HG03558 (cell line): ENCODE data around the gene GMEB1.
"Not testable (repeated sequence)": the region's sequence is repeated elsewhere in the genome, so short reads cannot be mapped to it uniquely, and the experiment has no call there.

Experiments used
- ATAC-seq: cut with Tn5 transposase; IDR thresholded peaks from one replicate; pipeline ENCODE4 v1.9.1; 2021; ENCODE audit warnings: moderate number of reproducible peaks; ENCODE audit not compliant: unreplicated experiment; ENCODE audit errors: extremely low read depth

Gene GMEB1

GRCh38 chr1:28744184-28744583 is 75.6 kb downstream of the GMEB1 start:
- ATAC-seq = no peak

GRCh38 chr1:28745653-28746173 is 77.1 kb downstream of the GMEB1 start:
- ATAC-seq = no peak

- ATAC-seq = no peak
These were observed 81.7 kb downstream of the GMEB1 start for GRCh38 chr1:28750330-28750729.

GRCh38 chr1:28750771-28751294 is 82.2 kb downstream of the GMEB1 start:
- ATAC-seq = not testable (repeated sequence)

GRCh38 chr1:28751315-28752060 is 82.9 kb downstream of the GMEB1 start:
- ATAC-seq = no peak

- ATAC-seq = no peak
These were observed 87.1 kb downstream of the GMEB1 start for GRCh38 chr1:28755701-28756100.

- ATAC-seq = no peak
These were observed 88.3 kb downstream of the GMEB1 start for GRCh38 chr1:28756846-28757245.

- ATAC-seq = no peak
These were observed 89.8 kb downstream of the GMEB1 start for GRCh38 chr1:28758420-28758819.

GRCh38 chr1:28759257-28759656 is 90.7 kb downstream of the GMEB1 start:
- ATAC-seq = no peak

GRCh38 chr1:28761189-28761588 is 92.6 kb downstream of the GMEB1 start:
- ATAC-seq = no peak

GRCh38 chr1:28766532-28767183 is 98.1 kb downstream of the GMEB1 start:
- ATAC-seq = no peak
